Caco-2 (cell line): Measurements from ENCODE around the gene IDUA. TPM values are rescaled to one million over a fixed set of nuclear protein-coding genes. Genes with fewer than 3 reads are reported as not detected.
"Not testable (repeated sequence)": the region's sequence is repeated elsewhere in the genome, so short reads cannot be mapped to it uniquely, and the experiment has no call there.

Experiments used
- Bru-seq: library from RNA; stranded (reverse); fragments of 400-500 nt; gene quantifications from one replicate; lab custom pipeline; 2021; lab: Mats Ljungman, UMichigan
- BruChase-seq, 2 experiments: library from RNA; stranded (reverse); fragments of 400-500 nt; gene quantifications; one replicate each; lab custom pipeline; 2021; lab: Mats Ljungman, UMichigan
- BruUV-seq: library from RNA; stranded (reverse); fragments of 400-500 nt; replicated peaks from 2 replicates; lab custom pipeline; 2021; lab: Mats Ljungman, UMichigan
- CTCF ChIA-PET: fragments of 300-600 bp; sonication (Branson Sonifier 250); formaldehyde crosslinking; loops from one replicate; lab custom pipeline; 2022; ENCODE audit warnings: antibody characterized with exemption; lab: Charles Lee
- POLR2A ChIA-PET: fragments of 300-600 bp; sonication (Branson Sonifier 250); formaldehyde crosslinking; loops from one replicate; lab custom pipeline; 2022; ENCODE audit warnings: antibody characterized with exemption; lab: Charles Lee
- DNase-seq, 2 experiments: peaks; one replicate each; pipeline versions ENCODE4 v3.0.0 to v3.0.0-alpha.2; 2020 to 2022
- H3K27me3 ChIP-seq: replicated peaks from 2 replicates; pipeline ENCODE4 v1.6.0; 2011; ENCODE audit warnings: low read length; ENCODE audit not compliant: control insufficient read depth, insufficient read depth
- H3K36me3 ChIP-seq: 2 replicates; pipeline ENCODE4 v1.5.1; 2011; ENCODE audit warnings: low read length; ENCODE audit not compliant: control insufficient read depth, insufficient read depth
- H3K4me1 ChIP-seq: fragments of 250-450 bp; sonication (Bioruptor Pico); 2 replicates; pipeline ENCODE4 v1.5.1; 2020; ENCODE audit warnings: mild to moderate bottlenecking
- H3K4me3 ChIP-seq: 2 replicates; pipeline ENCODE4 v1.5.1; 2011; ENCODE audit warnings: low read depth, mild to moderate bottlenecking, control low read depth, low read length
- H3K9me3 ChIP-seq: fragments of 250-450 bp; sonication (Bioruptor Pico); 2 replicates; pipeline ENCODE4 v1.5.1; 2020; ENCODE audit warnings: mild to moderate bottlenecking, moderate library complexity
- H3K27ac Mint-ChIP-seq: one replicate; pipeline ENCODE4 v1.8.0; 2022; ENCODE audit warnings: mixed read lengths; ENCODE audit not compliant: unreplicated experiment
- H3K27me3 Mint-ChIP-seq: one replicate; pipeline ENCODE4 v1.8.0; 2022; ENCODE audit warnings: mixed read lengths; ENCODE audit not compliant: insufficient read depth, unreplicated experiment
- H3K36me3 Mint-ChIP-seq: one replicate; pipeline ENCODE4 v1.8.0; 2022; ENCODE audit warnings: mild to moderate bottlenecking, mixed read lengths; ENCODE audit not compliant: insufficient read depth, unreplicated experiment
- H3K4me1 Mint-ChIP-seq: one replicate; pipeline ENCODE4 v1.8.0; 2022; ENCODE audit warnings: low read depth, mixed read lengths; ENCODE audit not compliant: unreplicated experiment
- H3K4me3 Mint-ChIP-seq: one replicate; pipeline ENCODE4 v1.8.0; 2022; ENCODE audit warnings: mild to moderate bottlenecking, moderate library complexity, mixed read lengths; ENCODE audit not compliant: unreplicated experiment
- H3K9me3 Mint-ChIP-seq: one replicate; pipeline ENCODE4 v1.8.0; 2022; ENCODE audit warnings: mixed read lengths; ENCODE audit not compliant: unreplicated experiment
- CTCF ChIP-seq, 2 experiments: fragments of 200-600 bp in 1 of 2; IDR thresholded peaks; 1 replicate in 1 of 2; 2 replicates in 1 of 2; pipeline versions ENCODE4 v1.5.1 to v1.8.0; 2011 to 2022; ENCODE audit warnings: antibody characterized with exemption in 1 of 2, control low read depth in 1 of 2, inconsistent platforms in 1 of 2, low read depth in 1 of 2, low read length in 1 of 2, mild to moderate bottlenecking in 1 of 2, moderate library complexity in 1 of 2; ENCODE audit not compliant: insufficient read depth in 1 of 2, severe bottlenecking in 1 of 2, unreplicated experiment in 1 of 2
- intact Hi-C: fragments of 100-400 bp; cut with micrococcal nuclease; formaldehyde crosslinking; loops from one replicate; pipeline ENCODE4 v1.10.0; 2022; ENCODE audit not compliant: unreplicated experiment
- long read RNA-seq: library from polyadenylated mRNA; stranded (forward); transcript quantifications from one replicate; pipeline ENCODE4 v2.0.0, GENCODE V29; 2022
- total RNA-seq: library from RNA; stranded (reverse); gene quantifications from 2 replicates; pipeline ENCODE4 v1.2.3, GENCODE V29; 2022

Gene IDUA
- total RNA-seq: 26.4 and 26.9 TPM in 2 replicates
- percentile 47 among the genes with signal in this experiment for Bru-seq, nascent RNA
- BruChase-seq, experiment 1, labeled RNA remaining after a 2-hour chase: percentile 48 among the genes with signal in this experiment
- percentile 55 among the genes with signal in this experiment for BruChase-seq, experiment 2, labeled RNA remaining after a 6-hour chase
- long read RNA-seq, partial matches to known transcripts: 2 of 11 reads
- long read RNA-seq, other reads (novel, unspliced or antisense): 6 of 11 reads

DNA sequence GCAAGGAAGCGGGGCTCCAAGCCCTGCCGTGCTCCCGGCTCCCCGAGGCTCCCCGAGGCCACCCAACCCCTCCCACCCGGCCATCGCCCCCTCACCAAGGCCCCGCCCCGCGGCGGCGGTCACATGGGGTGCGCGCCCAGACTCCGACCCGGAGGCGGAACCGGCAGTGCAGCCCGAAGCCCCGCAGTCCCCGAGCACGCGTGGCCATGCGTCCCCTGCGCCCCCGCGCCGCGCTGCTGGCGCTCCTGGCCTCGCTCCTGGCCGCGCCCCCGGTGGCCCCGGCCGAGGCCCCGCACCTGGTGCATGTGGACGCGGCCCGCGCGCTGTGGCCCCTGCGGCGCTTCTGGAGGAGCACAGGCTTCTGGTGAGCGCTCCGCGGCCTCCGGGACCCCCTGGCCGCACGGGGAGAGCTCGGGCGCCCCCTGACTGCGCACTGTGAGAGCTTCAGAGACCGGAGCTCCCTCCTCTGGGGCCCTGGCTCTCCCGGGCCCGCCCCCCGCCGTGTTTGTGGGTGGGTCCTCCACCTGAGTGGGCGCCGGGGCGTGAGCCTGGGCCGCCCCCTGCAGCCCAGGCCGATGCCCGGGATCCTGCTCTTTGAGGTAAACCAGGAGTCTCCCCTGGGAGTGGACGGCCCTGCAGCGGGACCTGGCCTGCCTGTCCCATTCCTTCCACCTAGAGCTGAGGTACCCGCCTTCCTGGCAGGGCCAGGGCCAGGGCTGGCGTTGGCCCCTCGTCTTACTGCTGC is at the start of gene IDUA:
IDUA (plus strand) TSS at position 166 of the 745 bp plus-strand sequence; CDS start at position 207, 41 bp downstream.
- Mint-ChIP-seq H3K4me3 (peak within 1 kb of the TSS; percentile 86), H3K4me1 (no peaks in the 10 kb centered on the region), H3K9me3 (no peaks in the 10 kb centered on the region), H3K27ac (peak within 1 kb of the TSS; percentile 72), H3K36me3 (peaks cover 25% of the 10 kb centered on the region), H3K27me3 (no peaks in the 10 kb centered on the region)
- intact Hi-C loops: loop anchor here (2.0 kb wide), 1 partner anchor 14 kb away; the partner anchor contains the start of gene DGKQ
- CTCF ChIA-PET: interaction anchor here (0.7 to 1.5 kb wide), 8 partner anchors 54 to 360 kb away, joined by 3 to 11 read pairs (median 3); partner anchors contain the start of genes GAK and TMEM175
- no TSS peak for BruUV-seq
- Histone ChIP-seq H3K4me1 (peaks cover 32% of the 10 kb centered on the region), H3K36me3 (no peaks in the 10 kb centered on the region; the same call in 1 of the 2 replicates), H3K9me3 (no peaks in the 10 kb centered on the region), H3K4me3 (peak within 1 kb of the TSS; percentile 79), H3K27me3 (no peaks in the 10 kb centered on the region)
- DNase-seq: peak; percentile 82 to 86
- POLR2A ChIA-PET: interaction anchor here (0.6 to 1.5 kb wide), 2 partner anchors 14 to 55 kb away, joined by 3 to 10 read pairs; partner anchors contain the start of genes GAK and TMEM175
- peak; percentile 33 to 69 for TF ChIP-seq CTCF (IDR thresholded peaks at IDR 0.05; ENCODE audit: insufficient read depth in 1 of 2, low read depth in 1 of 2, low read length in 1 of 2, severe bottlenecking in 1 of 2, unreplicated experiment in 1 of 2)

- CTCF ChIA-PET, POLR2A ChIA-PET: not testable (repeated sequence)
Observed at GRCh38 chr4:939508-939907, 47.3 kb upstream of the IDUA start.

DNA sequence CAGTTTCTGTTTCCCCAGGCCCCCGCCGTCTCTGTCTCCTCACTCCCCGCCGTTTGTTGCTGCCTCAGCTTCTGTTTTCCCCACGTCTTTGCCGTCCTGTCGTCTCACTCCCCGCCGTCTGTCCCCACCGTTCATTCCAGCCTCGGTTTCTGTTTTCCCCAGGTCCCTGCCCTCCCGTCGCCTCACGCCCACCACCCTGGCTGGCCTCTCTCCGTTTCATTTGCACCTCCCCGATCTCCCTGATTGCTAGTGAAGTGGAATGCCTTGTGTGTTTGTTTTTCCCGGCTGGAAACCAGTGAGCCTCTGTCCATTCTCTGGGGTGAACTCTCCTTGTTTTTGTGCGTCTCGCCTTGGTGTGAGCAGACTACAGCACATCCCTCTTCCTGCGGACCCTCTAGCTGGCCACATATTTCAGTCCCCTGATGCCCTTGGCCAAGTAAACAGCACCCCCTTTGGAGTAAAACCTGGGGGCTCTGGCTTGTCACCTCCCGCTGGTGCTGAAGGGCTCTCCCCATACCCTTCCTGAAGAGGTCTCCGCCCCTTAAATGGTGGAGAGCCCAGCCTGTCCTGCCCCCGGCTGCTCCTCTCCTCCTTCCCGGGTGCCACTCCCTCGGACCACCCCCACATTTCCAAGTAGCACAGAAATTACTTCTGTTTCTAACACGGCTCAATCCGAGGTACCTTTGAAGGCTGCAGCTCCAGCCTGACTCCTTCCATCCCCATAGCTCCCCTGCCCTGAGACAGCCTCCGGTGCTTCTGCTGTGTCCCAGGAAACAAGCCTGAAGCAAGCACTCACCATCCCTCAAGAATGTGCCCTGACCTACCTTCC is 41.4 kb upstream of the IDUA start:
- BruUV-seq: no TSS peak
- Histone ChIP-seq H3K4me3 (no peak overlapping the region), H3K36me3 (no peaks in the 10 kb centered on the region), H3K4me1 (no peaks in the 10 kb centered on the region), H3K27me3 (no peaks in the 10 kb centered on the region), H3K9me3 (no peaks in the 10 kb centered on the region)
- H3K9me3 Mint-ChIP-seq: no peaks in the 10 kb centered on the region
- ChIA-PET CTCF (no interaction called here), POLR2A (no interaction called here)
- peaks cover 7% of the 10 kb centered on the region for H3K4me1 Mint-ChIP-seq
- H3K36me3 Mint-ChIP-seq: no peaks in the 10 kb centered on the region
- no peak for DNase-seq
- H3K27me3 Mint-ChIP-seq: no peaks in the 10 kb centered on the region
- no peak overlapping the region for H3K4me3 Mint-ChIP-seq
- H3K27ac Mint-ChIP-seq: peak overlapping the region; percentile 18
- intact Hi-C loops: no loop called here
- TF ChIP-seq CTCF (IDR thresholded peaks at IDR 0.05; ENCODE audit: insufficient read depth in 1 of 2, low read depth in 1 of 2, low read length in 1 of 2, severe bottlenecking in 1 of 2, unreplicated experiment in 1 of 2): no peak

More at GRCh38 chr4:939508-939907, 47.3 kb upstream of the IDUA start:
- H3K36me3 Mint-ChIP-seq, H3K4me3 ChIP-seq, BruUV-seq, H3K27me3 Mint-ChIP-seq, H3K36me3 ChIP-seq, intact Hi-C loops, H3K27ac Mint-ChIP-seq, DNase-seq, H3K4me1 ChIP-seq, H3K4me1 Mint-ChIP-seq, H3K4me3 Mint-ChIP-seq, H3K27me3 ChIP-seq, H3K9me3 ChIP-seq, H3K9me3 Mint-ChIP-seq: not testable (repeated sequence)
